GM19043 (cell line): ENCODE results near the gene RAP2B.
A peak's percentile ranks its signal among the peaks of the same experiment; 100 is the strongest.

Experiments used
- ATAC-seq: cut with Tn5 transposase; IDR thresholded peaks from one replicate; pipeline ENCODE4 v1.9.1; 2021; ENCODE audit warnings: low read depth; ENCODE audit not compliant: unreplicated experiment

Gene RAP2B

GRCh38 chr3:153159771-153160397 is 2.1 kb upstream of the RAP2B start:
- ATAC-seq = no peak

GRCh38 chr3:153160451-153161137 is 1.4 kb upstream of the RAP2B start:
- peak; percentile 21 for ATAC-seq

GRCh38 chr3:153161138-153161713 is 800 bp upstream of the RAP2B start:
- ATAC-seq = peak; percentile 74

- ATAC-seq = peak; percentile 0
Measured at GRCh38 chr3:153162513-153163392, 727 bp downstream of the RAP2B start.

GRCh38 chr3:153163393-153163724 is 1.3 kb downstream of the RAP2B start:
- ATAC-seq = no peak

GRCh38 chr3:153163756-153164550 is 1.9 kb downstream of the RAP2B start:
- no peak for ATAC-seq

- no peak for ATAC-seq
Measured at GRCh38 chr3:153165261-153165681, 3.2 kb downstream of the RAP2B start.

- no peak for ATAC-seq
Measured at GRCh38 chr3:153166206-153166605, 4.2 kb downstream of the RAP2B start.

- ATAC-seq = no peak
Measured at GRCh38 chr3:153166796-153167195, 4.8 kb downstream of the RAP2B start.

- no peak for ATAC-seq
Measured at GRCh38 chr3:153169793-153170383, 7.9 kb downstream of the RAP2B start.

- no peak for ATAC-seq
Measured at GRCh38 chr3:153171256-153171655, 9.2 kb downstream of the RAP2B start.

GRCh38 chr3:153171918-153172317 is 9.9 kb downstream of the RAP2B start:
- no peak for ATAC-seq

- ATAC-seq = no peak
Measured at GRCh38 chr3:153172796-153173757, 11.1 kb downstream of the RAP2B start.

- no peak for ATAC-seq
Measured at GRCh38 chr3:153173758-153174516, 11.9 kb downstream of the RAP2B start.

GRCh38 chr3:153176197-153176596 is 14.2 kb downstream of the RAP2B start:
- no peak for ATAC-seq

GRCh38 chr3:153180860-153181372 is 18.9 kb downstream of the RAP2B start:
- no peak for ATAC-seq

- ATAC-seq = no peak
Measured at GRCh38 chr3:153182501-153183293, 20.7 kb downstream of the RAP2B start.
